HG02981 (cell line): ENCODE data around the gene DFFA.
"Not testable (repeated sequence)": the region's sequence is repeated elsewhere in the genome, so short reads cannot be mapped to it uniquely, and the experiment has no call there.

ENCODE experiments used
- ATAC-seq: cut with Tn5 transposase; IDR thresholded peaks from one replicate; pipeline ENCODE4 v1.9.1; 2021; ENCODE audit warnings: mild to moderate bottlenecking, moderate library complexity; ENCODE audit not compliant: unreplicated experiment

The DFFA gene

DNA sequence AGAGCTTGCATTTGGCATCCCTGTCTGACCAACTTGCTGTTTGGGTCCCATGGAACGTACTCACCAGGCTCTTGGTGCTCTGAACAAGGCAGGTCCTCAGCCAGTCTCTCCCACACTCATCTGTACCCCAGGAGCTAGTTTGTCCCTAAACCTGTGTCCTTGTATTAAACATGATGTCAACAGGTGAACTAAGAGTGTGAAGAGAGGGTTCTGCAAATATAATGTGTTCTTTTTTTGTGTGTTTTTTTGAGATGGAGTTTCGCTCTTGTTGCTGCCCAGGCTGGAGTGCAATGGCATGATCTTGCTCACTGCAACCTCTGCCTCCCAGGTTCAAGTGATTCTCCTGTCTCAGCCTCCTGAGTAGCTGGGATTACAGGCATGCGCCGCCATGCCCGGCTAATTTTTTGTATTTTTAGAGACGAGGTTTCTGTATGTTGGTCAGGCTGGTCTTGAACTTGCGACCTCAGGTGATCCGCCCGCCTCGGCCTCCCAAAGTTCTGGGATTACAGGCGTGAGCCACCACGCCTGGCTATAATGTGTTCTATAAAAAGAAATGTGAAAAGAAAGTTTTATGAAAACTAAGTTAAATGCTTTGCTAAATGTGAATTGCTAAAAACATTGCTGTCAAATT, 33.8 kb upstream of the DFFA start:
- ATAC-seq, result not testable (repeated sequence)

DNA sequence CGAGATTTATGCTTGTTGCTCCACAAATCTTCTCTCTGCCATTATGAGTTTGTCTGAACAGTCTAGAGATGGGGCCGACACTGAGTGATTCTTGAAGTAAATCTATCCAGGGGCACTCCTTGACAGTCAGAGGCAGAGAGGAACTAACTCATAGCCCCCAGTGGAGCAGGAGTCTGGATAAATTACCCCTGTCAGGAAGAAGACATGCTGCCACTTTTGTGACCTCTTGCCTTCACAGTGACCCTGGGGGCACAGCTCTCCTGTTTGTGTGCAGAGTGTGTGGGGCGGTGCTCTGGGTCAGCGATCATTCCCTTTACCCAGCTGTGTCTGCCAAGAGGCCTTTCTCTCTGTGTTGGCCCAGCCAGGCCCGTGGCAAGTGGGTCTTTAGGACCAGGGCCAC, 31.9 kb upstream of the DFFA start:
- ATAC-seq, result no peak

DNA sequence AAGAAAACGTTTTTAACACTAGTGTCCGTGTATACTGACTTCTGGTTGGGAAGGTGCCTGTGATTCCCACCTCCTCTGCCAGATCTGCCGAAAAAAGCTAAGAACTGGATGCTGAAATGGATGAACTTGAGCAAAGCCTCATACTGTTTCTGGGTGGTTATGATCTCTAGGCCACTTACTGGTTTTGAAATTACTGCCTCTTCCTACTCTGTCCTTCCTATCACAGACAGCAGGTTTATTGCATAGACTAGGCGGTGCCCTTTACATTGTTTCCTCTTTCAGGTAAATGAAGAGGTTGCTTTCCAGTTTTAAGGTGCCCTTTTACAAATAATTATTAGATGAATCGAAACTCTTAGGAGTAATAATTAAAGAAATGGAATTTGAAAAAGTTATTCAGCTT, 29.9 kb upstream of the DFFA start:
- no peak for ATAC-seq

DNA sequence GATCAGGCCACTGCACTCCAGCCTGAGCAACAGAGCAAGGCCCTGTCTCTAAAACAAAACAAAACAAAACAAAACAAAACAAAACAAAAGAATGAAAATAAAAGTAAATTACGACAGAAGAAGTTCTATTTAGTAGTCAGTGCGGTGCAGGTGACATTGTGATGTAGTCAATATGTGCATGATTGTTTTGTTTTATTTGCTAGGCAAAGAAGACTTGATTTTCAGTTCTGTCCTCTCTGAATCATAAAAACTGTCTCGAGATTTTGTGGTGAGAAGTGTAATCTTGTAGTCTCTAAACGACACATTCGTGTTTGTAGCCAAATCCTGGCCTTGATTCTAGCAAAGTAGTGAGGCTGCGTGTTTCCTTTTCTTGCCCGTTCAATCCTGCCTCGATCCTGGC, 25.9 kb upstream of the DFFA start:
- ATAC-seq, result no peak

DNA sequence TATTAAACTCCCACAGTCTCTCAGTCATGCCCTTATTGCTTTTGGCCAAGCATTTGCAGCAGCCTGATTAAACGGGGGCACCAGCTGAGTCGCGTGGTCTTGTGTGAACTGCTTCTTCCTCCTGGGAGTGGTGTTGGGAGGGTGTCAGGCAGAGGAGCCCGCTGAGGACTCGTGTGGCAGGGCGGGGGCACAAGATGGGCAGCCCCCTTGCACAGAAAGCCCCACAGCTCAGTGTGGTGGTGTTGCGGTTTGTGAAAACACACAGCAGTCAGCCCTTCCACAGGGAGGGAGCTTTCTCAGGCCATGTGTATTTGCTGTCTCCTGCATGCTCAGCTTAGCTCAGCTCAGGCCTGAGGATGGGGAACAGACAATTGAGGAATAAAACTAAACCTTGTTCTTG, 24.8 kb upstream of the DFFA start:
- ATAC-seq, result no peak

DNA sequence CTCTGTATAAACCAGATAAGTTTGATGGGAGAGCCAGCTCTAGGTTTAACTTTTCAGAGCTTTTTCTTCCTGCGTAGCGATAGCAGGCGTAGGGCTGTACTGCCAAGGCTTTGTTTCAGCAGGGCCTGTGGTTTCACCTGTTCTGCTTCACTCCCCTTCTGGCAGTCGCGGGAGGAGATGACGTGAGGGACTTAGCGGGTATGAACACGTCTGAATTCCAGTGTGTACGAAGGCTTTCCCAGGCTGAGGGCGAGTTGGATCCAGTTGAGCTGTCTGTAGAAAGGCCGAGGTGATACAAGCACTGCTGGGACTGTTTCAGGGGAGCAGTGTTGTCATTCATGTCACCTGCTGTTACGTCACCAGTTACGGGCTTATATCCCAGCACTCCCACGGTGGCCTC, 23.6 kb upstream of the DFFA start:
- ATAC-seq, result no peak

DNA sequence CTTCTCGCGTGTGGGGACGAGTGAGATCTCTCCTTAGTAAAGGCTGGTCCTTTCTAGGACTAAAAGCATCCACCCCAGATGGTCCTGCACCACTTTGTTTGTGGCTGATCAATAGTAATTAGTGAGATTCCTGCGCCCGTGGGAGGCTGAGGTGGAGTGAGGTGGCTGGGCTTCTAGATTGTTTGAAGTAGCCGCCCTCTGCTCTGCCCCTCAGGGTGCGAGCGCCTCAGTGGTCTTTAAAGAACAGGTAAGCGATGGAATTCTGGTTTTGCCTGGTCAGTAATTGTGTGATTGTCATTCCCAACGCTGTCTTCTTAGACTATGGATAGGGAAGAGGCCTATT, 23.1 kb upstream of the DFFA start:
- ATAC-seq, result no peak

DNA sequence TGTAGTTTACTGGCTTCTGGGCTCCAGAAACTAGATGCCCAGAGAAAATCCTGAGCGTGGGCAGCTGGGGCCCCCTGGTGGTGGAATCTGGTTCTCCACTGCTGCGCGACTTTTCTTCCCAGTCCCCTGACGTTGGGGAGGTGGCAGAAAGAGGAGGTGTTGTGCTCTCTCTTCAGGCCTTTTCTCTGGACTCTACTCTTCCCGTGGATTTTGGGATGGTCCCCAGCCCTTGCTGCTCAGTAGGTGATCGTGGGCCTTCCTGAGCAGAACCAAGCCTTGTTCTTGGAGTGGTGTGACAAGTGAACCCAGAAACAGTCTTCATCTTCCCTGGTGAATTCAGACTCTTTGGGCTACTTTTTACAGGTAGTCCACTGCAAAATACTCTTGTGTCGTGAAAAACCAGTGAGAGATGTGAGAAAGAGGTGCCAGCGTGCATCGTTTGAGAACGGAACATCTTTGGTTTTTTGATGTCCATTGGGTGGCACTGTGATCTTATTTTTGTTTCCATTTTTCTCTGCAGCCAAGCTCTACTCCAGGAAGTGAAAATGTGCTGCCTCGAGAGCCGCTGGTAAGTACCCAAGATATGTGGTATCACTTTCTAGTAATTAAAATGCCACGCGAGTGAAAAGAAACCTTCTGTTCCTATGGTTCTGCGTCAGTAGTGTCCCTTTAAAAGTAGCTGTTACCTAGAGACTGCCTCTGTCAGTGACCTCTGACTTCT, 22.6 kb upstream of the DFFA start:
- ATAC-seq, result peak; percentile 54

DNA sequence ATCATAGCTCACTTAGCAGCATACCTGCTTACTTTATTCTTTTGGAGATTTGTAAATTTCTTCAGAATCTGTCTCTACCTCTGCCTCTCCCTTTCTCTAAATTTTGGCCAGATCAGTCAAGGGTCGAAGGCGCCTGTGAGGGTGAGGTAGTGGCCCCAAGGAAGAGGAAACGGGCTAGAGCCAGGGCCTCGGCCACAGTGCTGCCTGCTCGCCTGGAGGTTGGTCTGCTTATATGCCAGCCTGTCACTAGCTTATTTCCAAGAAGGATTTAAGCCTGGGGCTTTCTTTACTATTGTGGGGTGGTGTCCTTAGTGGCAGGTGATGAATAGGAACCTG, 22.1 kb upstream of the DFFA start:
- no peak for ATAC-seq

DNA sequence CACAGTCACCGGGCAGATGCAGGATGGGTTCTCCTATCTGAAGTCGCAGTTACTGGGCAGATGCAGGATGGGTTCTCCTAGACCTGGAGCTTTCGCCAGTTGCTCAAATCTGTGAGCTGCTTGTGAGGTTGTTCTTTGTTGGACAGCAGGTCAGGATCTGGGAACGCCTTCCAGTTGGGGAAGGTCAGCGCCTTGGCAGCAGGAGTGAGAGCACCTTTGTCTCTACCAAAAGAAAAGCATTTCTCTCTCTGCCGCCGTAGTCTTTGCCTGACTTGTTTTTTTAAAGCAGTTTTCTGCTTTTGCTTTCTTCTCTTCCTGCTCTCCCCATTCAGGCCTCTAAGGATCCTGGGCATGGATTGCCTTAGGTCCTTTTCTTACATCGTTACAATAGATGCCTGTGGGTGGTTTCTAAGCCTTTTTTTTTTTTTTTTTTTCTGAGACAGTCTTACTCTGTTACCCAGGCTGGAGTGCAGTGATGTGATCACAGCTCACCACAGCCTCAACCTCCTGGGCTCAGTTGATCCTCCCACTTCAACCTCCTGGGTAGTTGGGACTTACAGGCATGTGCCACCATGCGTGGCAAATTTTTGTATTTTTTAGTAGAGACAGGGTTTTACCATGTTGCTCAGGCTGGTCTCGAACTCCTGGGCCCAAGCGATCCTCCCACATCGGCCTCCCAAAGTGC, 18.1 kb upstream of the DFFA start:
- ATAC-seq, result no peak

DNA sequence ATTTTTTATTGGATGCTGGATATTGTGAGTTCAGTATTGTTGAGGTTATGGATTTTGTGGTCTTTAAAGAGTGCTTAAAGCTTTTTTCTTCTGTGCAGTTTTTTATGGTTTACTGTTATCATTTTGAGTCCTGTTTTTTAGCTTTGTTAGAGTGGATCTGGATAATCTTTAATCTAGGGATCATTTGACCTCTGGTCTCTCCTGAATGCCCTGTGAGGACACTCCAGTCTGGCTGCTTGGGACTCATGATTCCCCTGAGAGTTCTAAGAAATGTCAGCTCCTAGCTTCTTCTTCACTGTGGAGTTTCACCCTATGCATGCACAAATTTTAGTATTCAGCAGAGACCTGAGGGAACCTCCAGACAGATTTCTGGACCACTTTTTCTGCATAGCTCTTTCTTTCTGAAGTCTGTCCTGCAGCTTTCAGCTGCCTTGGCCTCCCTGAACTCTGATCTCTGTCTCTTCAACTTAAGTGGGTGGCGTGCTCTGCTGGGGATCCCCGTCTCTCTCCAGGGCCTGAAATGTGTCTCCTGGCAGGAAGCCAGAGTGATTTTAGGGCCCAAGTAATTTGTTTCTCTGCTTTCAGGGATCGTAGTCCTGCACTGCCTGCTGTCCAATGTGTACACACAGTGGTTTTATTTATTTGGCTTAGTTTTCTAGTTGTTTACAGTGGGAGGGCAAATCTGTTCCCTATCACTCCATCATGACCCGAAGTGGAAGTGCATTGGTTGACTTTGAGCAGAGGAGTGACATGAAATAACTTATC, 17.1 kb upstream of the DFFA start:
- no peak for ATAC-seq

DNA sequence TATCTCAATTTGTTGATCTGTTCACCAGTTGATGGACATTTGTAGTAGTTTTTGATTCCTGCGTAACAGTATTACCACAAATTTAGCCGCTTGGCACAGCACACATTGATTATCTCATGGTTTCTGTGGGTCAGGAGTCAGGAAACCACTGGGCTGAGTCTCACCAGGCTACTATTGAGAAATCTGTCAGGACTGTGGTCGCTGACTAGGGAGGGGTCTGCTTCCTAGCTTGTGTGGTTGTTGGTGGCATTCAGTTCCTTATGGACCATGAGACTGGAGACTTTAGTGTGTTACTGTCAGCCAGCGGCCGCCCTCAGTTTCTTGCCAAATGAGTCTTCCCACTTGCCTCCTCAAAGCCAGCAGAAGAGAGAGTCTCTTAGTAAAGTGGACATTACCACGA, 12.2 kb upstream of the DFFA start:
- ATAC-seq, result no peak

DNA sequence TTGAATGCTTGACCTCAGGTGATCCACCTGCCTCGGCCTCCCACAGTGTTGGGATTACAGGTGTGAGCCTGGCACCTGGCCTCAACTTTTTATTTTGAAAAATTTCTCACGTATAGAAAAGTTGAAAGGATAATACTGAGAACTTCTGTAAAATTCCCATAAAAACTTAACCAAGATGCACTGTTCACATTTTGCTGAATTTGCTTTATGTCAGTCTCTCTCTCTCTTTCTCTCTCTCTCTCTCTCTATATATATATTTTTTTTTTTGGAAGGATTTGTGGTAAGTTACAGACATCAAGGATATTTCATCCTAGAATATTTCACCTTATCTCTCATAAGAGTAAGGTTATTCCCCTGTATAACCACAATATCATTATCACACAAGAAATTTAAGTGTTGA, 8.3 kb upstream of the DFFA start:
- ATAC-seq, result no peak

DNA sequence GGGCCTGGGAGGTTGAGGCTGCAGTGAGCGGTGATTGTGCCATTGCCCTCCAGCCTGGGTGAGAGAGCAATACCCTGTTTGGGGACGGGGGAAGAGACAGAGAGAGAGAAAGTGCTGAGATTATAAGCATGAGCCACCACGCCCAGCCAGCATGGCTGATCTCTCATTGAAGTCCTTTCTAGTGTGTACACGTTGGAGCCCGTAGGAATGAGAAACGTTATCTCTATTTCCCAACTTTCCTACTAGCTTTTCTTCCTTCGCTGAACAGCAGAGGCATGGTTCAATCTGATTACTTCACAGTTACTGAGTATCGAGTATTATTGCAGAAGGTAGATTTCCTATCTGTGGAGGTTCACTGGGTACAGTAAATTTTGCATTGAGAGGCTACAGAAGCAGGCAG, 7.0 kb upstream of the DFFA start:
- no peak for ATAC-seq

DNA sequence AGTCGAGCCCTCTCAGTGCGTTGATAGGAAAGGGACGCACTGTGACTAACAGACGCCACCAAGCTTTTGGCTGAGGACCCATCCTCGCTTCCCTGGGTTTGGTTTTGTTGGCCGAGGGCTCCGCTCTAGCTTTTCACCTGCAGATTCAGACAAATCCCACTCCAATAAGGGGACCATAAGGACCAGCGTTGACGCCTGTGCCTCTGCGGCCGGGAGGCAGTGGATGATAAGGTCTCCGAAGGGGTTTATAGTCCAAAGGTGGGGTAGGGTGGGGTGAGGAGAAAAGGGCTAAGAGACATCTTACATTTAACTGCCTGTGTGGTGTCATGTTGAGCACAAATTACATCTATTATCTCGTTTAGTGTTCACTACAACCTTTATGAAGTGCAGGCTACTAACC, 3.2 kb upstream of the DFFA start:
- ATAC-seq, result no peak

DNA sequence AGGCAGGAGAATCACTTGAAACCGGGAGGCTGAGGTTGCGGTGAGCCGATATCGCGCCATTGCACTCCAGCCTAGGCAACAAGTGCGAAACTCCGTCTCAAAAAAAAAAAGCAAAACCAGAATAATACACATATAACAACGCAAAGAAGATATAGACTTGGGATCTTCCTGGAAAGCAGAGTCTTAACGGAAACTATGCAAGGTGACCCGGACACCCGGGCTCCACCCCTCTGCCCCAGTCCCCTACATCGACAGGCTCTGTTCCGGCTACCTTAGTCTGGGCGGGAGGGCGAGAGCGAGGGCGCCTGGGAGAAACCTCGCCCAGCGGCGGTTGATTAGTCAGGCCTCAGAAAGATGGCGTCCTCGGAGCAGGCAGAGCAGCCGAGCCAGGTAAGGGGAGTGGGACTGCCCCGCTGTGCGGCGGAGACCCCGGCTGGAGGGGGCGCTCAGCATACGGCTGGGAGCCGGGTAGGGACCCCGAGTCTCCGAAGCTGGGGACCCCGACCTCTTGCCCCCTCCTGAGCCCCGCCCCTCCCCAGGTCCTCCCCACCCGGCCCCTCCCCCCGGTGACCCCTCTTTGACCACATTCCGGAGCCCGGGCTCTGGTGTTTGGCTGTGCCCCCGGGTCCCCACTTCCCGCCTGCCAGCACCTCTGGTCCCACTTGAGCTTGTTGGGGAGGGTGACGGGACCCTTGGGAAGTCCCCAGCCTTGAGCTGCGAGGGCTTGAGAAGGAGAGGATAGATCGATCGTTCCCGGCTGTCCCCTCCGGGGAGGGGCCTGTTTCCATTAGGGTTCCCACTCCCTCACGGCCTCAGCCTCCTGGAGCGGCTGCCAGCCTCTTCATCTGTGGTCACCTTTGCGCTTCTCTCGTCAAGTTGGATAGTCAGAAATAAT, 2.5 kb upstream of the DFFA start, which contains the start of gene PEX14:
PEX14 (plus strand) TSS at position 338 of the 895 bp plus-strand sequence; CDS start at position 355, 17 bp downstream.
- peak; percentile 69 for ATAC-seq

DNA sequence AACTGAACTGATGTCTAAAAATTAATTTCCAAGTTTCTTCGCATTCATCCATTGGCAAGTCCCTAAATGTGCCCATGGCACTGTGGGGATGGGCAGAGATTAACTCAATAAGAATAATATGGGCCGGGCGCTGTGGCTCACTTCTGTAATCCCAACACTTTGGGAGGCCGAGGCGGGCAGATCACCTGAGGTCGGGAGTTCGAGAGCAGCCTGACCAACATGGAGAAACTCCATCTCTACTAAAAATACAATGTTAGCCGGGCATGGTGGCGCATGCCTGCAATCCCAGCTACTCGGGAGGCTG, 1.9 kb upstream of the DFFA start:
- not testable (repeated sequence) for ATAC-seq

DNA sequence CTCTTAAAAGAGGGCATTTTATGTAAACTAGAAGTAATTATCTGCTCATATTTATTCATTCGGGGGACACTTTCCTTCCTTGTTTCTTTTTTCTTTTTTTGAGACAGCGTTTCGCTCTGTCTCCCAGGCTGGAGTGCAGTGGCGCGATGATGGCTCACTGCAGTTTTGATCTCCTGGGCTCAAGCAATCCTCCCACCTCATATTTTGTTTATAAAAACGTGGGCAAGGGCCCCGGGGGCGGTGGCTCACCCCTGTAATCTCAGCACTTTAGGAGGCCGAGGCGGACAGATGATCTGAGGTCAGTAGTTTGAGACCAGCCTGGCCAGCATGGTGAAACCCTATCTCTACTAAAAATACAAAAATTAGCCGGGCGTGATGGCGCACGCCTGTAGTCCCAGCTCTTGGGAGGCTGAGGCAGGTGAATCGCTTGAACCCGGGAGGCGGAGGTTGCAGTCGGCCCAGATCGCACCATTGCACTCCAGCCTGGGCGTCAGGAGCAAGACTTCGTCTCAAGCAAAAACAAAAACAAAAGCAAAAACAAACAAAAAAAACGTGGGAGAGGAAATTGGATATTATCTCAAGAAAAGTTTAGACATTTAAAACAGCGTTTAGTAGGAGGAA, 926 bp upstream of the DFFA start:
- no peak for ATAC-seq

DNA sequence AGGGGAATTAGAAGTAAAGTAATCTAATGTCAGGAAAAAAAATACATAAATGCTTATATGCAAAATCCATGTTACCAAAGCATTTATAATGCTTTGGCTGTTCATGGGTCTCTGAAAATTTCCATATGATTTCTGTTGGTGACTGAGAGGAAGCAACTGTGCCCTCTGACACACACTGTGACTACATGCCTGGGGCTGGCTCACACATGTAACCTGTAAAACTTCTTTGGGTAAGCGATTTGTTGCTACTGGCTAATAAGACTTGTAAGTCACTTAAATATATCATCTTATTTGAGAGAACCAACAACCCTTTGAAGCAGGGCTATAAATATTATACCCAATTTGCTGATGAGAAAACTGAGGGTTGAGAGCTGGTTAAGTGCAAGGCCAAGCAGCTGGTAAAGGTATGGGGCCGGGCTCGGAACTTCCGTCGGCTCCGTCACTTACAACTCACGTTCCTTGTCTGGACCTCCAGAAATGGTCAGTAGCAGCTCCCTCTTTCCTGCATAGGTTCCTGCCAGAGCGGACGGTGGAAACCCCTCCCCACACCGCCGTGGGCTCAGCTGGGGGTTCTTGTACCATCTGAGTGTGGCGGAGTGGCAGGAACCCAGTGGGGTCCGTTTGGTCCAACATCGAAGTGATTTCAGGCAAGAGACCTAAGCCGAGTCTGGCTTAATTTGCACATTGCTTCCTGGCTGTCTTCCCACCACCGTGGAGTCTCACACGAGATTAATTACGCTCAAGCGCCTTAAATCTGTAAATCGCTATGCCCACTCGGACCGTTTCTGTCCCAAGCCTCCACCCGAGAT, 714 bp downstream of the DFFA start:
- no peak for ATAC-seq

DNA sequence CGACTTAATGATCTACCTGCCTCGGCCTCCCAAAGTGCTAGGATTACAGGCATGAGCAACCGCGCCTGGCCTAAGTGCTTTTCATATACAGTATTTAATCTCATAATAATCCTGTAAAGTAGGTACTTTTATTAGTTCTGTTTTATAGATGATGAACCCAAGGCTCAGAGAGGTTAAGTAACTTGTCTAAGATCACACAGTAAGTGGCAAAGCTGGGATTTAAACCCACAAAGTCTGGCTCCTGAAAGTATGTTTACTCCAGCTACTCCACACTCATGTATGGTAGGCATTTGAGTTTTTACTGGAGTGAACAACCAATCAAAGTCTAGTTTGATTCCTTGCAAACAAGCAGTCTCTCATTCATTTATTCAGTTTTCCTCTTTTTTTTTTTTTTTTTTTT, 2.3 kb downstream of the DFFA start:
- ATAC-seq, result no peak
